Measurements from ENCODE around the gene NAGA.

GRCh38 chr22:42079319-42080251, 9.0 kb upstream of the NAGA start, which contains the start of gene SMDT1:
- TF ChIP-seq, protein P1, sequence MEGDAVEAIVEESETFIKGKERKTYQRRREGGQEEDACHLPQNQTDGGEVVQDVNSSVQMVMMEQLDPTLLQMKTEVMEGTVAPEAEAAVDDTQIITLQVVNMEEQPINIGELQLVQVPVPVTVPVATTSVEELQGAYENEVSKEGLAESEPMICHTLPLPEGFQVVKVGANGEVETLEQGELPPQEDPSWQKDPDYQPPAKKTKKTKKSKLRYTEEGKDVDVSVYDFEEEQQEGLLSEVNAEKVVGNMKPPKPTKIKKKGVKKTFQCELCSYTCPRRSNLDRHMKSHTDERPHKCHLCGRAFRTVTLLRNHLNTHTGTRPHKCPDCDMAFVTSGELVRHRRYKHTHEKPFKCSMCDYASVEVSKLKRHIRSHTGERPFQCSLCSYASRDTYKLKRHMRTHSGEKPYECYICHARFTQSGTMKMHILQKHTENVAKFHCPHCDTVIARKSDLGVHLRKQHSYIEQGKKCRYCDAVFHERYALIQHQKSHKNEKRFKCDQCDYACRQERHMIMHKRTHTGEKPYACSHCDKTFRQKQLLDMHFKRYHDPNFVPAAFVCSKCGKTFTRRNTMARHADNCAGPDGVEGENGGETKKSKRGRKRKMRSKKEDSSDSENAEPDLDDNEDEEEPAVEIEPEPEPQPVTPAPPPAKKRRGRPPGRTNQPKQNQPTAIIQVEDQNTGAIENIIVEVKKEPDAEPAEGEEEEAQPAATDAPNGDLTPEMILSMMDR (IDR thresholded peaks at IDR 0.05), result no peak
- TF ChIP-seq POLR2A (IDR thresholded peaks at IDR 0.05), result peak; percentile 84

Data from right lobe of liver (tissue), 4 donors.